Gastroesophageal sphincter (tissue), 4 donors: ENCODE measurements around the gene SLMAP. TPM values are rescaled to one million over a fixed set of nuclear protein-coding genes. Genes with fewer than 3 reads are reported as not detected.
A peak's percentile ranks its signal among the peaks of the same experiment; 100 is the strongest.

Experiments
- ATAC-seq: fragments of 150-250 bp; one replicate; pipeline ENCODE4 v1.9.1; 2016; ENCODE audit warnings: mild to moderate bottlenecking, moderate library complexity
- H3K27ac ChIP-seq, 4 donors: fragments of 200-600 bp; sonication (generic) in 3 of 4; 1 replicate in 3 of 4; 2 replicates in 1 of 4; pipeline ENCODE4 v1.5.1; 2016 to 2019
- H3K27me3 ChIP-seq: fragments of 200-600 bp; sonication (generic); one replicate; pipeline ENCODE4 v1.5.1; 2019
- H3K36me3 ChIP-seq, 2 donors: fragments of 200-600 bp; sonication (generic); one replicate each; pipeline ENCODE4 v1.5.1; 2019; ENCODE audit warnings: control low read depth in 1 of 2
- H3K4me1 ChIP-seq, 3 donors: fragments of 200-600 bp; sonication (generic); 1 replicate in 2 of 3; 2 replicates in 1 of 3; pipeline ENCODE4 v1.5.1; 2016 to 2019; ENCODE audit warnings: control low read depth in 2 of 3
- H3K4me3 ChIP-seq, 2 donors: fragments of 200-600 bp; sonication (generic); one replicate each; pipeline ENCODE4 v1.5.1; 2019; ENCODE audit warnings: mild to moderate bottlenecking in 1 of 2, moderate library complexity in 1 of 2
- H3K9me3 ChIP-seq, 3 donors: fragments of 200-600 bp; sonication (generic); one replicate each; pipeline ENCODE4 v1.5.1; 2017 to 2019; ENCODE audit warnings: control low read depth in 2 of 3
- CTCF ChIP-seq, 4 experiments: fragments of 200-600 bp in 2 of 4; fragments of 450-650 bp in 2 of 4; sonication (generic) in 1 of 4; IDR thresholded peaks; one replicate each; pipeline ENCODE4 v1.5.1; 2017 to 2019; ENCODE audit warnings: antibody characterized with exemption in 4 of 4, mild to moderate bottlenecking in 2 of 4, moderate library complexity in 2 of 4
- EP300 ChIP-seq: sonication (generic); formaldehyde crosslinking; IDR thresholded peaks from one replicate; pipeline ENCODE4 v1.6.1; 2017; ENCODE audit warnings: antibody characterized with exemption, mild to moderate bottlenecking
- POLR2A ChIP-seq, 2 donors: fragments of 450-650 bp; IDR thresholded peaks; one replicate each; pipeline ENCODE4 v1.6.1; 2017; ENCODE audit warnings: antibody characterized with exemption in 2 of 2, mild to moderate bottlenecking in 2 of 2, moderate library complexity in 1 of 2
- POLR2AphosphoS5 ChIP-seq: sonication (generic); formaldehyde crosslinking; IDR thresholded peaks from one replicate; pipeline ENCODE4 v1.6.1; 2017; ENCODE audit warnings: antibody characterized with exemption
- WGBS, 2 donors: methylation state at CpG; one replicate each; pipeline ENCODE4 v1.1.5; 2018; ENCODE audit warnings: low coverage in 1 of 2; 5-methylcytosine and 5-hydroxymethylcytosine counted together
- total RNA-seq, 4 donors: library from RNA; depleted of rRNA; stranded (reverse); fragments of >200 nt; gene quantifications; one replicate each; pipeline ENCODE4 v1.1.0, GENCODE V29; 2016

Gene SLMAP
- total RNA-seq, 4 donors from 2014 or later, result 462 to 594 (median 531) TPM

DNA sequence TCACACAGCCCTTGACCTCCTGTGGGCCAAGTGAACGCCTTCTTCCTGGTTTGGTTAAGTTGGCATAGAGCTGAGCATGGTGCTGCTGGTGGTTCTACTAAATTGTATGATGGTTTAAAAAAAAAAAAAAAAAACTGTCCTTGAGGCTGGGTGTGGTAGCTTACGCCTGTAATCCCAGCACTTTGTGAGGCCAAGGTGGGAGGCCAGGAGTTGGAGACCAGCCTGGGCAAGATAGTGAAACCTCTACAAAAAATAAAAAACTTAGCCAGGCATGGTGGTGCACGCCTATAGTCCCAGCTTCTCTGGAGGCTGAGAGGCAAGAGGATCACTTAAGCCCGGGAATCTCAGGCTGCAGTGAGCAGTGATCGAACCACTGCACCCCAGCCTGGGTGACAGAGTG is 193.2 kb downstream of the SLMAP start:
- no peak for TF ChIP-seq CTCF (IDR thresholded peaks at IDR 0.05)
- no peak for TF ChIP-seq POLR2AphosphoS5
- no peak for TF ChIP-seq POLR2A (IDR thresholded peaks at IDR 0.05)
- no peak for TF ChIP-seq EP300
- WGBS, 2 donors, result 60 to 82% methylated on average over 1 of the region's 5 CpGs
- peak overlapping the region; percentile 20 to 96 (median 92) for H3K27ac ChIP-seq
- no peaks in the 10 kb centered on the region for H3K9me3 ChIP-seq
- no peaks in the 10 kb centered on the region for H3K36me3 ChIP-seq
- no peak overlapping the region for H3K4me3 ChIP-seq
- no peaks in the 10 kb centered on the region for H3K27me3 ChIP-seq
- H3K4me1 ChIP-seq, result peaks cover 13 to 77% (median 41%) of the 10 kb centered on the region in 3 donors
- no peak for ATAC-seq

DNA sequence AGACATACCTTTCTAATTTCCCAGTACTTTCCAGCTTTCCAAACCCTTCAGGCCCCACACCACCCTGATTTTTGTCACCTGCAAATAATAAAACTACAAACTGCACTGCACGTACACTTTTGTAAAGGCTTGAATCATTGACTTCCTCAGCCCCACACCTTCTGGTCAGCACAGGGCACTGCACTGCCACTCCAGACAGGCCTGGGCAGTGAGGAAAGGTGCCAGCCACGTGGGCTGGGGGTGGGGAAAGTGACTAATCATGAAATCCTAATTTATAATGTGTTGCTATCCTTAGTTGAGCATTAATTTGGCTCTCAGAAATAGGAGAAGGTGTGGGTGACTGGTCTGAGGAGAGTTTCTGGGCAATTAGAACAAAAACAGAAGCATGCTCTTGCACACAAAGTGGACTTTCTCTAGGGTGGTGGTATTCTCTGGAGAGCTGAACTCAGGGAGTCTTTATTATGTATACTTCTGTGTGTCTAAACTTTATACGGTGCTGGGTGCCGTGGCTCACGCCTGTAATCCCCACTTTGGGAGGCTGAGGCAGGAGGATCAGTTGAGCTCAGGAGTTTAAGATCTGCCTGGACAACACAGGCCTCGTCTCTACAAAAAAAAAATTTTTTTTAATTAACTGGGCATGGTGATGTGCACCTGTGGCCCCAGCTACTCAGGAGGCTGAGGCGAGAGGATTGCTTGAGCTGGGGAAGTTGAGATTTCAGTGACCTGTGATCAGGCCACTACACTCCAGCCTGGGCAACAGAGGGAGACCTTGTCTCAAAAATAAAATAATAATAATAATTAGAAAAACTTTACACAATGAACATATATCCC is 193.9 kb downstream of the SLMAP start:
- TF ChIP-seq POLR2A (IDR thresholded peaks at IDR 0.05) (no peak), CTCF (IDR thresholded peaks at IDR 0.05) (peak; percentile 5 to 75 (median 63)), EP300 (peak; percentile 1), POLR2AphosphoS5 (peak; percentile 94)
- no peaks in the 10 kb centered on the region for H3K27me3 ChIP-seq
- WGBS, 2 donors, result 55 to 60% methylated on average over 4 to 6 of the region's 7 CpGs
- ATAC-seq, result peak; percentile 69
- no peak overlapping the region for H3K4me3 ChIP-seq
- no peaks in the 10 kb centered on the region for H3K9me3 ChIP-seq
- peak overlapping the region; percentile 90 to 99 (median 95) for H3K27ac ChIP-seq
- peaks cover 13 to 70% (median 41%) of the 10 kb centered on the region in 3 donors for H3K4me1 ChIP-seq
- no peaks in the 10 kb centered on the region for H3K36me3 ChIP-seq

- no peaks in the 10 kb centered on the region for H3K9me3 ChIP-seq
- WGBS, 2 donors, result 8 to 30% methylated on average over 1 to 5 of the region's 8 CpGs
- TF ChIP-seq CTCF (IDR thresholded peaks at IDR 0.05) (peak in 1 of 4 experiments; percentile 5), POLR2AphosphoS5 (peak; percentile 95), POLR2A (IDR thresholded peaks at IDR 0.05) (no peak)
- H3K36me3 ChIP-seq, result no peaks in the 10 kb centered on the region
- no peak overlapping the region for H3K4me3 ChIP-seq
- H3K27ac ChIP-seq, result peak overlapping the region; percentile 90 to 99 (median 95)
- peak; percentile 84 for ATAC-seq
- H3K4me1 ChIP-seq, result peaks cover 13 to 68% (median 41%) of the 10 kb centered on the region in 3 donors
- H3K27me3 ChIP-seq, result no peaks in the 10 kb centered on the region
Observed at GRCh38 chr3:57951066-57951882, 195.2 kb downstream of the SLMAP start.

DNA sequence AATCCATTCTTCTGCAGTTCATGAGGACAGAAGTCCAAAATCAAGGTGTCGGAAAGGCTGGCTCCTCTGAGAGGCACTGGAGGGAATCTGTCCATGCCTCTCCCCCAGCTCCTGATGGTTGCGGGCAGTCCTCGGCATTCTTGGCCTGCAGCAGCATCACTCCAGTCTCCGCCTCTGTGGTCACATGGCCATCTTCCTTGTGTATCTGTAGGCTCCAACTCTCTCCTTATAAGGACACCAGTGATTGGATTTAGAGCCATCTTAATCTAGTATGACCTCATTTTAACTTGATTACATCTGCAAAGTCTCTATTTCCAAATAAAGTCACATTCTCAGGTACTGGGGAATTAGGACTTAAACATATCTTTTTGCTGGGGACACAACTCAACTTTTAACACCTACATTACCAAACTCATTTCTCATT is 196.1 kb downstream of the SLMAP start:
- peak; percentile 83 for ATAC-seq
- WGBS, 2 donors, result 5 to 21% methylated on average over 3 to 4 of the region's 4 CpGs
- Histone ChIP-seq H3K27ac (peak overlapping the region; percentile 90 to 99 (median 95)), H3K36me3 (no peaks in the 10 kb centered on the region), H3K4me1 (peaks cover 13 to 76% (median 41%) of the 10 kb centered on the region in 3 donors), H3K4me3 (no peak overlapping the region), H3K27me3 (no peaks in the 10 kb centered on the region), H3K9me3 (no peaks in the 10 kb centered on the region)
- TF ChIP-seq EP300 (peak; percentile 13), CTCF (IDR thresholded peaks at IDR 0.05) (no peak), POLR2AphosphoS5 (peak; percentile 91), POLR2A (IDR thresholded peaks at IDR 0.05) (peak; percentile 44 to 48)
